NB4 (cell line): ENCODE measurements around the gene SNAI1.

Experiments
- DNase-seq: peaks from one replicate; pipeline ENCODE4 v3.0.0; 2010; ENCODE audit warnings: low read depth
- H3K4me3 ChIP-seq: one replicate; pipeline ENCODE4 v1.5.1; 2011; ENCODE audit warnings: mild to moderate bottlenecking, low read depth, low read length, moderate library complexity
- MYC ChIP-seq: IDR thresholded peaks from 2 replicates; pipeline ENCODE4 v1.6.1; 2011; ENCODE audit warnings: low read depth, low read length
- POLR2A ChIP-seq: IDR thresholded peaks from 2 replicates; pipeline ENCODE4 v1.6.1; 2011; ENCODE audit warnings: mild to moderate bottlenecking; ENCODE audit not compliant: insufficient read length; ENCODE audit errors: extremely low read depth
- TF ChIP-seq, protein P1 (sequence below): IDR thresholded peaks from one replicate; pipeline ENCODE4 v1.5.1; 2012; ENCODE audit warnings: low read depth, low read length
- TF ChIP-seq, protein P2 (sequence below): IDR thresholded peaks from 2 replicates; pipeline ENCODE4 v1.6.1; 2011; ENCODE audit warnings: low read depth, low read length

The SNAI1 gene

DNA sequence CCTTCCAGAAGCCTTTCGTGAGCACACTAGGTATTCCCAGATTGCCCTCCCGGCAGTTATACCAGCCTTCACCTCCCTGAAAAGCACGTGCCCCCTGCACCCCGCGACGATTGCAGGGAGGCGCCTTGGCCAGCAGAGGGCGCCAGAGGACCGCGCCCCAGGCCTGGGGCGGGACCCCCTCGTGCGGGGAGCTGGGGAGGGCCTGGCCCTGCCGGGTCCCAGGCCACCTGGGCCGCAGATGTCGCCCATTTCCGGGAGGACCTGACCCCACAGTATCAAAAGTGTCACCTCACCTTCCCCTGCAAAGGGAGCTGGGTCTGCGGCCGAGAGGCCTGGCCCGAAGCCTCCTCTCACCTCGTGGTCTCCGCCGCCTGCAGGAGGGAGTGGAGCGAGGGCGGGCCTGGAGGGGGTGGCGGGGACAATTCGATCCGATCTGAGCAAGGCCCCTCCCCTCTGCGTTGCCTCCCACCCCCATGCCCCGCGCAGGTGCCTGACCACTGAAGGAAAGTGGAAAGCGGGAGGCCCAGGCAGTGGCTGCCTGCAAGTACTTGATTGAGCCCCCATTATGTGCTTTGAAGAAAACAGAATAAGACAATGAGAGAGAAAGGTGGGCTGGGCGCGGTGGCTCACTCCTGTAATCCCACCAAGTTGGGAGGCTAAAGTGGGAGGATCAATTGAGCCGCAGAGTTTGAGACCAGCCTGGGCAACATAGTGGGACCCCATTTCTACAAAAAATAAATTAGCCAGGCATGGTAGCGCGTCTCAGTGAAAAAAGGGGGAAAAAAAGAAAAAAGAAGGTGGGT lies 3.5 kb upstream of the SNAI1 start:
- H3K4me3 ChIP-seq: no peak overlapping the region
- peak; percentile 68 for DNase-seq
- TF ChIP-seq, protein P1, sequence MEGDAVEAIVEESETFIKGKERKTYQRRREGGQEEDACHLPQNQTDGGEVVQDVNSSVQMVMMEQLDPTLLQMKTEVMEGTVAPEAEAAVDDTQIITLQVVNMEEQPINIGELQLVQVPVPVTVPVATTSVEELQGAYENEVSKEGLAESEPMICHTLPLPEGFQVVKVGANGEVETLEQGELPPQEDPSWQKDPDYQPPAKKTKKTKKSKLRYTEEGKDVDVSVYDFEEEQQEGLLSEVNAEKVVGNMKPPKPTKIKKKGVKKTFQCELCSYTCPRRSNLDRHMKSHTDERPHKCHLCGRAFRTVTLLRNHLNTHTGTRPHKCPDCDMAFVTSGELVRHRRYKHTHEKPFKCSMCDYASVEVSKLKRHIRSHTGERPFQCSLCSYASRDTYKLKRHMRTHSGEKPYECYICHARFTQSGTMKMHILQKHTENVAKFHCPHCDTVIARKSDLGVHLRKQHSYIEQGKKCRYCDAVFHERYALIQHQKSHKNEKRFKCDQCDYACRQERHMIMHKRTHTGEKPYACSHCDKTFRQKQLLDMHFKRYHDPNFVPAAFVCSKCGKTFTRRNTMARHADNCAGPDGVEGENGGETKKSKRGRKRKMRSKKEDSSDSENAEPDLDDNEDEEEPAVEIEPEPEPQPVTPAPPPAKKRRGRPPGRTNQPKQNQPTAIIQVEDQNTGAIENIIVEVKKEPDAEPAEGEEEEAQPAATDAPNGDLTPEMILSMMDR: peak; percentile 97
- TF ChIP-seq, protein P2, sequence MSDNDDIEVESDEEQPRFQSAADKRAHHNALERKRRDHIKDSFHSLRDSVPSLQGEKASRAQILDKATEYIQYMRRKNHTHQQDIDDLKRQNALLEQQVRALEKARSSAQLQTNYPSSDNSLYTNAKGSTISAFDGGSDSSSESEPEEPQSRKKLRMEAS: peak; percentile 95
- TF ChIP-seq MYC (peak; percentile 93), POLR2A (no peak)

DNA sequence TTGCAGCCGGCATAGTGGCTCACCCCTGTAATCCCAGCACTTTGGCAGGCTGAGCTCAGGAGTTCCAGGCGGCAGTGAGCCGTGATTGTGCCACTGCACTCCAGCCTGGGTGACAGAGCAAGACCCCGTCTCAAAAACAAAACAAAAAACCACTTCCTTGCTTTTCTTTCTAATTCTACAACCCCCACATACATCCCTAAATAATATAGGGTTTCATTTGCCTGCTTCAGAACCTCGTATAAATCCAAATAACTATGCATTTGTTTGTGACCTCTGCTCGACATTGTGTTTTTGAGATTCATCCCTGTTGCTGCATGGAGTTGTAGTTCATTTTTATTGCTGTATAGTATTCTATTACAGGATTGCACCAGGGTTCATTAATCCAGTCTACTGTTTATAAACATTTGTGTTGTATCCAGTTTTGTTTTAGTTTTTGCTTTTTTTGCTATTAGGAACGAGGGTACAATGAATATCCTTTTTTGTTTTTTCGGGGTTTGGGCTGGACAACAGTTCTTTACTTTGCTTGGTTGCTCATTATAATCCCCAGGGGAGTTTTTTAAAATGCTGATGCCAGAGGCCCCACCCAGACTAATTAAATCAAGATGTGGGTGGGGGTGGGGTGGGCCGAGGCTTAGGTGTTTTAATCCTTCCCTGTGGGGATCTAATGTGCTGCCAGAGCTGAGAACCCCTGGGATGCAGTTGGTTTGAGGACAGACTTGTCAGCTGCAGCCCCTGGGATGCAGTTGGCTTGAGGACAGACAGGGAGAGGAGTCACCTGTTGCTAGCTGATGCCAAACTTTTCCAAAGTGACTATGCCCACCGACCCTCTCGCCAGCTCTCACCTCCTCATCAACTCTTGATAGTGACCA lies 2.4 kb upstream of the SNAI1 start:
- no peak for DNase-seq
- H3K4me3 ChIP-seq: no peak overlapping the region
- TF ChIP-seq POLR2A: no peak
- TF ChIP-seq, protein P1: no peak
- TF ChIP-seq, protein P2: no peak
- no peak for TF ChIP-seq MYC

DNA sequence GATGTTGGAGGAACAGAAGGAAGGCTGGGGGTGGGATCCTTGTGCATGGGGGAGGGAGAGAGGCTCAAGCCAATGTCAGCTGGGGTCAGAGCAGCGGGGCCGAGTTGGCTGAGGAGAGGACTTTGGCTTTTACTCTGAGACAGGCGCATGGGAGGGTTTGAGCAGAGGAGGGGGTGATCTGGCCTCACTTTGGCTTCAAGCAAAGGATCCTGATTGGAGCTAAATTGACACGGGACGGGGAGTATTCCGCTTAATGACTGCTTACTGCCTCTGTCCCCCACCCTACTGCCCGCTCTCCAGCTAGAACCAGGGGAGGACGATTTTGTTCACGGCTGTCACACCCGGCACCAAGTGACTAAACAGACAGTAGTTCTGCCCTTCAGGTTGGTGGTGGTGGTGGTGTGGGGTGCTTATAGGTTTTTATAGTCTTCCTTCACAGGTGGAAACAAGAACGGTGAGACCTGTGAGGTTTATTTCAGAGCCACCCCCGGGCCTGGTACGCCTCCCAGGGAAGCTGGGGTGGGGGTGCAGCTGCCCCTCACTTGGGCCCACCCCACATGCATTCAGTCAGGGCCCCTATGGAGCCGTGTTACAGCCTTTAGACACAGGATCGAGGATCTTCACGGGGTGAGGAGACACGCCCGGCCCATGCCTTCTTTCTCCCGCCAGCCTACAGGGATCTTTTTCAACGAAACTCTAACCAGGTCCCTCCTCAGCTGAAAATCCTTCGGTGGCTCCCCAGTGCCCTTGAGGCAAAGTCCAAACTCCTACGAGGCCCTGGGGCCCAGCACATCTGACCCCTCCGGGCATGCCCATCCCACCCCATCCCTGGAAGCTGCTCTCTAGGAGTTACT lies 1.3 kb upstream of the SNAI1 start:
- no peak for TF ChIP-seq POLR2A
- H3K4me3 ChIP-seq: no peak overlapping the region
- no peak for DNase-seq

DNA sequence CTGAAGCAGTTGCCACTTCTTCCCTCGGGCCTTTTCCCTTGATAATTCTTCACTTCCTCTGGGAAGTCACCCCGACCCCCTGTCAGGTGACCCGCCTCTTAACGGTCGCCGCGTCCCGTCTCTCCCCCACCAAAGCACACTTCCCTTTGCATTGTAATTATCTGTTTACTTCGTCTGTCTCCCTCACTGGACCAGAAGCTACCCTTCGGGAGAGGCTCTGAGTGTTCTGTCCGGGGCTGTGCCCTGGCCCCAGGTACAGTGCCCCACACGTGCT lies 771 bp upstream of the SNAI1 start:
- TF ChIP-seq POLR2A (no peak), MYC (no peak)
- TF ChIP-seq, protein P1: no peak
- TF ChIP-seq, protein P2: no peak
- H3K4me3 ChIP-seq: no peak overlapping the region
- peak; percentile 39 for DNase-seq

DNA sequence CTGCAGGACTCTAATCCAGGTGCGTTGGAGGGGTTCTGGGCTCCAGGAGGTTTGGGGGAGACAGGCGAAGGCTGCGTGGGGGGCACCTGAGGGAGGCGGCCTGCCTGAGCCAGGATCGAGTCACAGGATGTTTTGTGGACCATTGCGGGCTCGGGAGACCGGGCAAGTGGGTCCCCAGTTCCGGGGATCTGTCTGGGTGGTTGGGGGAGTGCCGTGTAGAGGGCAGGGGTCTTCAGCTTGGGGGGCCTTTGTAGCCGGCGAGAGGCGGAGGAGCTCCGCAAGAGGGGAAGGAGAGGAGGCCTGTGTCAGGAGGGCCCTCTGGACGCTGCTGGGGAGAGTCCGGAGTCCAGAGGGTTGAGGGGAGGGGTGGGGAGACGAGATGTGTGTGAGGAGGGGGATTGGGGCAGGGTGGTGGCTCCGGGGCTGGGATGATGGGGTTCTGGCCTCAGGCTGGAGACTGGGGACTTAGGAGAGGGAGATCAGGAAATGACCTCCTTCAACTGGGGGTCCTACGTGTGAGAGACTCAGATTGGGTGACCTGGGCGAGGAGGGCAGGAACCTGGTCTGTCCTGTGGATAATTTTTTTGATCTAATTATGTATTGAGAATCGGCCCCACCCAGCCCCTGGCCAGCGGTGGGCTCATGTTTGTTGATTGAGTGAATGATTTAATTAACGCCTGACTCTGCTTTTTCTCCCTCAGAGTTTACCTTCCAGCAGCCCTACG lies 505 bp downstream of the SNAI1 start:
- DNase-seq: no peak
- TF ChIP-seq POLR2A (no peak), MYC (no peak)
- TF ChIP-seq, protein P2: no peak
- TF ChIP-seq, protein P1: no peak

More for the DNA sequence above, 505 bp downstream of the SNAI1 start:
- H3K4me3 ChIP-seq: peak overlapping the region; percentile 34
